Endothelial cell of hepatic sinusoid (primary cell): Measurements from ENCODE around the gene LILRB5.
"Not testable (repeated sequence)": the region's sequence is repeated elsewhere in the genome, so short reads cannot be mapped to it uniquely, and the experiment has no call there.

Experiments
- in situ Hi-C: cut with HindIII; loops from 2 replicates; pipeline ENCODE4 v1.10.0; 2017; ENCODE audit warnings: low sequenced_read_pairs

LILRB5 gene

GRCh38 chr19:54257116-54257480, at the start of gene LILRB5:
Gene LILRB5, minus strand, starts transcription at chr19:54257273. Its CDS starts 80 bp downstream, at chr19:54257193.
- in situ Hi-C loops = no loop called here

GRCh38 chr19:54305141-54305540, 48.1 kb upstream of the LILRB5 start:
- in situ Hi-C loops = no loop called here

DNA sequence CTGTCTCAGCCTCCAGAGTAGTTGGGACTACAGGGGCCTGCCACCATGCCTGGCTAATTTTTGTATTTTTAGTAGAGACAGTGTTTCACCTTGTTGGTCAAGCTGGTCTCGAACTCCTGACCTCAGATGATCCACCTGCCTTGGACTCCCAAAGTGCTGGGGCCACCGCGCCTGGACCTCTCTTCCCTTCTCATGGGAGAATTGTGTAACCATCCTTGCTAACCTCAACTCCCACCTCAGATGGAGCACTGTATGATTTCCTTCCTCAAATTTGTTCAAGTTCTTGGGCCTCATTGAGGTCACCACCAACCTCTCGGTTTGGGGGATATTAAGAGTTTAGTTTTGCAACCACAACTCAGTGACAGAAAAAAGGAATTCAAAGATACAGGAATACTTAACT, 45.2 kb upstream of the LILRB5 start:
- in situ Hi-C loops = no loop called here

DNA sequence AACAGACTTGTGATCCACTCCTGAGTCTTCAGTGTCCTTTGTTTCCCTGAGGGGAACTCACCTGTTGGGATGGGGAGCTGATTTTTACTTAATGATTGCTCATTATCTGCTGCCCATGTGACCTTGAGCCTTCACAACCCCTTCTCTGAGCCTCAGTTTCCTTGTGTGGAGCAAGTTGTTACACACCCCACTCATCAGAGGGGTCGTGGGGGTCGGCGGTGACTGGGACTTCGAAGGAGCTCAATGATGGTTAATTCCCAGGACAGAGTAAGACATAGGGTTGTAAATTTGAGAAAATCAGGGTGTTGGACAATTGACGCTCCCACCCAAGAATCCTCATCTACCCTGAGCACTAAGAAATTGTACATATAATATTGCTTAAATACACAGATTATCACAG, 42.4 kb upstream of the LILRB5 start:
- in situ Hi-C loops = no loop called here

DNA sequence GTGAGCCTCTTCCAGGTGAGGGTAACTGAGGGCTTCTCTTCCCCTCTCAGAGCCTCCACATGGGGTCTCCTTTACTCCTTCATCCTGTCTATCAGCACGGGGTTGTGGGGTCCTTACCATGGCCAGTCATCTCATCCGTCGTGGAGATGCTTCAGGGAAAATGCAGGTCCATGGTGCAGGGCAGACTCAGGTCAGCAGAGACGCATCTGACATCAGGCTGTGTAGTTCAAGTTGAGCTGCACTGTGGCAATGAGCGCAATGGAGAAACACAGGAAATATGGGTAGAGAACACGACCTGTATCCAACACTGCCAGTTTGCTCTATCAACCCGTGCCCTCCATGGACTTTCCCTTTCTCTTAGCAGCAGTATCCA, 42.0 kb upstream of the LILRB5 start:
- in situ Hi-C loops = no loop called here

DNA sequence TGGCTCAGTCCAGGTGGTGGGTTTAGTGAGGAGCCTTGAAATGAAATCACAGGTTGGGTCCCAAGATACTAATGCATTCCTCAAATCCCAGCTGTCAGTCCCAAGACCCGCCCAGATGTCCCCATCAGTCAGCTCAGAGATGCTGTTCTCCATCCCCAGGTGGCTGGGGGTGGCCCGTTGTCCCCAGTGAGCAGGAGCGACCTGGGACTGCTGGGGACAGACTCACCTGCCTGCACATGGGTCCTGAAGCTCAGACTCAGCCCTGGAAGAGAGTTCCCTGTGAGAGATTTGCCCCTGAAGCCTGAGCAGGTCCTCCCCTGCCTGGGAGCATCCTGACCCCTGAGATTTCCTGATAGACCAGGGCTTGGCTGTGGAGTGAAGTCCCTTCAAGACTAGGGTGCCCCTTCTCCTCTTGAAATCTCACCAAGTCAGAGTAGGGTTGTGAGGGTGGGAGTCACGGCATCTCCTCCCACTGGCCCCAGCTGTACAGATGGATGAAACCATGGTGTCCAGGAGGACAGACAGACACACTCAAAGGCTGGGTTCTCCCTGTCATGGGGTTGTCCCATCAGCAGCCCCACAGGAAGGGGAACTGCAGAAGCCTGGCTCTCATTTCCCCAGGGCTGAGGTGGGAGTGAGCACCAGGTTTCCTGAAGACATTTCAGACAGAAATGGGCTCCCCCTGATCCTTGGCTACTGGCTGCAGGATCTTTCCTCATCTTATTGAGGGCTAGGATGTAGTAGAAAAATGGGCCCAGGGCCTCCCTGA, 41.5 kb upstream of the LILRB5 start:
- in situ Hi-C loops = no loop called here

DNA sequence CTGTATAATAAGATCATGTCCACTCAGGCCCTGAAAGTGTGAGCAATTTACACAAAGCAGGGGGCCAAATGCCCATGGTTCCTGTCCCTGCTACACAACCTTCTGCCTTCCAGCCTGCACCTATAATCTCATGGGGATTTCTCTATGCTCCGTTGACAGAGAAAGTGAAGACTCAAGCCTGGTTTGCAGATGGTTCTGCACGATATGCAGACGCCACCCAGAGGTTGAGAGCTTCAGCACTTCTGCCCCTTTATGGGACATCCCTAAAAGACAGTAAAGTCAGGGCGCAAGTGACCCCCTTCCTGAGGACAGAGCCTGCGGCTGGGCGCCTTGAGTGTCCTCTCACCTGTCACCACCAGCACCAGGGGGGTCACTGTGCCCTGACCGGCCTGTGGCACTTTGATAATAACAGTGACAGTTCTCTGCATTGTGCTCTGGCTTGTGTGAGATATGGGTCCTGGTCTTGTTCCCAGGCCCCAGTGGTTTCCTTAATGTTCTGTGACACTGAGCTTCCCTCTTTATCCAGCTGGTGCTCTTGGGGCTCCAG, 40.8 kb upstream of the LILRB5 start:
- in situ Hi-C loops = no loop called here

- in situ Hi-C loops = no loop called here
These were observed 37.5 kb upstream of the LILRB5 start for GRCh38 chr19:54294539-54294938.

DNA sequence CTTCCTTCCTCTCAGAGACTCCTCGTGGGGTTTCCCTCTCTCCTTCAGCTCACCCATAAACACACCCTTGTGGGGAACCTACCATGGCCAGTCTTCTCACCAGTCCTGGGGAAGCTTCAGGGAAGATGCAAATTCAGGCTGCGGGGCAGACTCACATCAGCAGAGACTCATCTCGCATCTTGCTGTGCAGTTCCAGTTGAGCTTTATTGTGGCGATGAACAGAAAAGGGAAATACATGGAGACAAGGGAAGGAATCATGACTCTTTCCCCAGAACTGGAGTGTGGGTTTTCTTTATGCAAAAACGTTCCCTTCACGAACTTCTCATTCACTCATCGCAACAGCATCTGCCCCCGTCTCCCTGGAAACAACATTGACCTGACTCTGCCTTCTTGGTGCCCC, 32.1 kb upstream of the LILRB5 start:
- in situ Hi-C loops = not testable (repeated sequence)

GRCh38 chr19:54287456-54287855, 30.4 kb upstream of the LILRB5 start:
- in situ Hi-C loops = no loop called here

- in situ Hi-C loops = not testable (repeated sequence)
These were observed 29.2 kb upstream of the LILRB5 start for GRCh38 chr19:54286283-54286682.

DNA sequence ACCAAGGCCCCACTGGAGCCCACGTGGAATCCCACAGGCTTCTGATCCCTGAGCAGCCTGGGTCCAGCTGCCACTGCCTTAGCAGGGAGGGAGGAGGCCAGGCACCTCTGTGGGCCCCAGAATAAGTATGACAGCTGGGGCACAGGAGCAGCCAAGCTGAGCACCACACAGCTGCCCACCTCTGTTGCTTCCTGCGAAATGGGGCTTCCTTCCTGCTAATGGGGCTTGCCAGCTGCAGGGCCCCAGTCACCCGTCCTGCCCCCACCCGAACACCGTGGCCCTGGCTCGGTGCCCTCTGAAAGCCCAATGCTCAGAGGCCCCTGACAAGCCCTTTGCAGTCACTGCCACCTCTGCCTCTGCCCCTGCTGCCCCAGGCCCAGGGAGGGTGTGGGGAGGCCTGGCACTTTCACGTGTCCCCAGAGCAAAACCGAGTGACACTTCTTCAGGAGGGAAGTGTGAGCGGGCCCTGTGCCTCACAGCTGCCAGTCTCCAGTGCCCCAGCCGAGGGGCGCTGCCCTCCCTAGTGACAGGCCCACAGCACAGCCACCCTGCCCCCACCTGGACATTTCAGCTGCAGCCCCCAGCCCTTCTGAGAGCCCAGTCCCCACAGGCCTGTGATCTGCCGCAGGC, 28.5 kb upstream of the LILRB5 start:
- in situ Hi-C loops = not testable (repeated sequence)

DNA sequence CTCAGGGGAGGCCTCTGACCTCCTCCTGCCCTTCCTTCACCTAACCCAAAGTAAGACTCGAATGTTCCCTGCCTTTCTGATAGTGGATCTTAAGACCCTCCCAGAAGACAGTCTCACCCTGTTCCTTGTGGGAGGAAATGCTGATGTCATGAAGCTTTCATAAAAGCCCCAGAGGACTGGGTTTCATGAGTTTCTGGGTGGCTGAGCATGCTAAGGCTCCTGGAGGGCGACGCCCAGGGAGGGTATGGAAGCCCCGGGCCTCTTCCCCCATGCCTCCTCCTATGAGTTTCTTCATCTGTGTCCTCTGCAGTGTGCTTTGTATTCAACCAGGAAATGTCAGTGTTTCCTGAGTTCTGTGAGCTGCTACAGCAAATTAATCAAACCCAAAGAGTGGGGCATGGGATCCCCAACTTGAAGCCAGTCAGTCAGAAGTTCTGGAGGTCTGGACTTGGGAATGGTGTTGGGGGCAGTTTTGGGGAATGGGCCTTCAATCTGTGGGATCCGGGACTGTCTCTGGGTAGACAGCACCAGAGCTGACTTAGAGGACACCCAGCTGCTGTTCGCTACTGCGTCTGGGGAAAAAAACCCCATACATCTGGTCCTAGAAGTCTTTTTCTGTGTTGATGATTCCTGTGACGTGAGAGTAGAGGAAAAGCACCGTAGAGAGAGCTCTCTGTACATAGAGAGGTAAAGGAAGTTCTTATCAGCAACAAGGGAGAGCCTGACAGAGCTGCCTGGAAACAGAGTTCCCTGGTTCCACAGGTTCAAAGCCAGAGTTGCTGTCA, 25.8 kb upstream of the LILRB5 start:
- in situ Hi-C loops = loop anchor here (5.0 kb wide), 1 partner anchor 69 kb away; no protein-coding TSS in a partner anchor

DNA sequence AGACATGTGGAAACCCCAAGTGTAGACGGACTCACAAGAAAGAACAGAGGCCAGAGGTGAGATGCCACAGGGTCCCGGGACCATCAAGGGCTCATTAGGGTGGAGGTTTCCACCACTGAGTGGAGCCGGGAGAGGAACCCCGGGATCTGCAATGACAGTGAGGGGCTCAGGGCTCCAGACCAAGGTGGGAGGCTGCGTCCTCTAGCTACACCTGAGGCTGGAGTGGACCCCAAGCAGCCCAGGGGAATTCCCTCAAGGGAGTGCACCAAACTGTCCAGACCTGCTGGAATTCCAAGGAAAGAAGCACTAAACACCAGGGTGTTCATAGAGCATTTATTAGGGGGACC, 24.6 kb upstream of the LILRB5 start:
- in situ Hi-C loops = loop anchor here (5.0 kb wide), 1 partner anchor 71 kb away; no protein-coding TSS in a partner anchor

GRCh38 chr19:54281007-54281728, 24.1 kb upstream of the LILRB5 start, which contains the start of gene LILRB2:
Gene LILRB2, minus strand, starts transcription at chr19:54281110. Its CDS starts 614 bp downstream, at chr19:54280496.
- in situ Hi-C loops = loop anchor here (5.0 kb wide), 1 partner anchor 71 kb away; no protein-coding TSS in a partner anchor

- in situ Hi-C loops = loop anchor here (5.0 kb wide), 1 partner anchor 72 kb away; no protein-coding TSS in a partner anchor
These were observed 23.4 kb upstream of the LILRB5 start for GRCh38 chr19:54280441-54280840.

- in situ Hi-C loops = loop anchor here (5.0 kb wide), 1 partner anchor 72 kb away; no protein-coding TSS in a partner anchor
These were observed 23.0 kb upstream of the LILRB5 start for GRCh38 chr19:54280025-54280424.

DNA sequence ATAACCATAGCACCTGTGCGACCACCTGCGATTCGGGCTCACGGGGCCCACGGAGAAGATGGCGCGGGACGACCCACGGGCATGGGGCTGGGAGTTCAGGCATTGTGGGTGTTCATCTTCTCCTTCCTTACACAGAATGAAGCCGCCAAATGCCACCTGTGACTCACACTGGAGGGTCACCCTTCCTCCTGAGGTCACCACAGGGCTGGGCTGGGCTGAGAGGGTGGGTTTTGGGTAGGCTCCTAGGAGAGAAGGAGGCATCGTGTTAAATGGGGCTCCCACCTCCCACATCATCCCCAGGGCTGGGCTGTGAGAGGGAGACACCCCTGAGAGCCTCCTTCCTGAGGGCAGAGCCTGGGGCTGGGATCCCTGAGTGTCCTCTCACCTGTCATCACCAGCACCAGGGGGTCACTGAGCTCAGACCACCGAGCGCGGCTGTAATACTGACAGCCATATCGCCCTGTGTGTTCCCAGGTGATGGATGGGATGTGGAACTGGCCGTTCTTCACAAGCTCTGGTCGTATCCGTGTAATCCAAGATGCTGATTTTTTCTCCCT, 22.4 kb upstream of the LILRB5 start:
- in situ Hi-C loops = no loop called here

DNA sequence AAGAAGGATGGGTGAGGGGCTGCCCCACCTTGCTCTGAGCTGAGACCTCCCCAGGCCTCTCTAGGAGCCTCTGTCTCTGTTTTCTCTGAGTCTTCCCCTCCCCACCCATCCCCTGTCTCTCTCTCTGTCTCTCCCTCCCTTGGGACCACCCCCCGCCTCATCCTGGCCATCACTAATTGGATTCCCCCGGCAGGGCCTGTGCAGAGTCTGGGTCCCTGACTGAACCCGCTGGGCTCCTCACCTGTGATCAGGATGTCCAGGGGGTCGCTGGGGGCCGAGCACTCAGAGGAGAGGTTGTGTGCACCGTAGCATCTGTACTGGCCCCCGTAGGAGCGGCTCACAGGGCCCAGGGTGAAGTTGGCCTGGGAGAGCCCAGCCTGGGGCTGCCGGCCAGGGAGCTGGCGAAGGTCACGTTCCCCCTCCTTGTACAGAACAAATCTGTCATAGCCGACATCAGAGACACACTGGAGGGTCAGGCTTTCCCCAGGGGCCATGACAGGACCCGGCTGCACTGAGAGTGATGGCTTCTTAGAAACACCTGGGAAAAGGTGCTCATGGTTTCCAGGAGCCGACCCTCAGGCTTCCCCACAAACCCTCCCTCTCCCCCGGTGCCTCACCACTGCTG, 21.6 kb upstream of the LILRB5 start:
- in situ Hi-C loops = not testable (repeated sequence)

- in situ Hi-C loops = not testable (repeated sequence)
These were observed 21.0 kb upstream of the LILRB5 start for GRCh38 chr19:54278056-54278455.
